GM12891 (cell line): ENCODE data around the gene PPP4R3B.

Experiments used
- POLR2AphosphoS5 ChIP-seq: IDR thresholded peaks from 2 replicates; pipeline ENCODE4 v1.6.1; 2011; ENCODE audit warnings: low read depth, low read length, control low read depth
- SPI1 ChIP-seq: IDR thresholded peaks from 2 replicates; pipeline ENCODE4 v1.6.1; 2011; ENCODE audit warnings: low read depth, low read length, control low read depth

GRCh38 chr2:55518841-55519165 lies 98.6 kb downstream of the PPP4R3B start:
- TF ChIP-seq POLR2AphosphoS5 = no peak
- TF ChIP-seq SPI1 = no peak
